HepG2 (cell line): ENCODE measurements around the gene FAM193A. TPM values are rescaled to one million over a fixed set of nuclear protein-coding genes. Genes with fewer than 3 reads are reported as not detected.

Experiments used
- ATAC-seq: fragments of 200-7000 bp; cut with Tn5 transposase; 3 replicates; pipeline ENCODE4 v1.9.1; 2020; ENCODE audit warnings: mild to moderate bottlenecking, moderate library complexity
- BruUV-seq: library from RNA; stranded (reverse); fragments of 400-500 nt; replicated peaks from 2 replicates; lab custom pipeline; 2021; lab: Mats Ljungman, UMichigan
- CTCF ChIA-PET: fragments of 300-600 bp; formaldehyde crosslinking; extraction: SDS; loops from one replicate; lab custom pipeline; 2021; ENCODE audit warnings: low total read pairs, inconsistent platforms, low intra/inter-chr PET ratio; lab: Yijun Ruan, JAX
- POLR2A ChIA-PET: fragments of 350-600 bp; sonication (Branson Sonifier 250); formaldehyde crosslinking; loops from one replicate; lab custom pipeline; 2020; ENCODE audit warnings: antibody characterized with exemption, inconsistent platforms; lab: Yijun Ruan, JAX
- DNase-seq: peaks from one replicate; pipeline ENCODE4 v3.0.0-alpha.2; 2015; ENCODE audit warnings: low spot score
- FAIRE-seq: peaks from 3 replicates; lab custom pipeline; 2011; peaks lifted over from hg19 to GRCh38; lab: Jason Lieb, UNC
- H2AFZ ChIP-seq: one replicate; pipeline ENCODE4 v1.6.1; 2011; ENCODE audit warnings: low read length, inconsistent platforms
- H3K27ac ChIP-seq: fragments of 300-600 bp; 3 replicates; pipeline ENCODE4 v1.8.0; 2011; ENCODE audit warnings: mixed run types, mild to moderate bottlenecking, mixed read lengths, low read length, inconsistent platforms; ENCODE audit not compliant: insufficient read depth; ENCODE audit errors: extremely low read length
- H3K27me3 ChIP-seq, 2 experiments: fragments of 200-600 bp in 1 of 2; 2 replicates in 1 of 2; 3 replicates in 1 of 2; pipeline versions ENCODE4 v1.6.0 to v1.8.0; 2011; ENCODE audit warnings: low read length in 2 of 2, mild to moderate bottlenecking in 2 of 2, moderate library complexity in 2 of 2, inconsistent platforms in 1 of 2; ENCODE audit not compliant: insufficient read depth in 2 of 2, control insufficient read depth in 1 of 2
- H3K36me3 ChIP-seq, 2 experiments: fragments of 200-600 bp in 1 of 2; replicated peaks in 1 of 2; 2 replicates in 1 of 2; 3 replicates in 1 of 2; pipeline versions ENCODE4 v1.5.1 to v1.8.0; 2011; ENCODE audit warnings: low read length in 2 of 2, inconsistent platforms in 1 of 2; ENCODE audit not compliant: insufficient read depth in 2 of 2, control insufficient read depth in 1 of 2
- H3K4me1 ChIP-seq: 2 replicates; pipeline ENCODE4 v1.5.1; 2012; ENCODE audit warnings: low read length, inconsistent platforms; ENCODE audit not compliant: insufficient read depth
- H3K4me2 ChIP-seq: 2 replicates; pipeline ENCODE4 v1.6.0; 2011; ENCODE audit warnings: low read depth, low read length, inconsistent platforms
- H3K4me3 ChIP-seq, 3 experiments: fragments of 200-600 bp in 1 of 3; sonication (generic), shearing (Covaris generic) in 1 of 3; replicated peaks in 1 of 3; 2 replicates each; pipeline ENCODE4 v1.5.1; 2011 to 2016; ENCODE audit warnings: low read length in 3 of 3, inconsistent platforms in 2 of 3, low read depth in 2 of 3, mild to moderate bottlenecking in 2 of 3, control low read depth in 1 of 3, mixed read lengths in 1 of 3; ENCODE audit not compliant: insufficient read depth in 1 of 3
- H3K79me2 ChIP-seq: one replicate; pipeline ENCODE4 v1.6.1; 2011; ENCODE audit warnings: low read length, inconsistent platforms; ENCODE audit not compliant: insufficient read depth
- H3K9ac ChIP-seq: 2 replicates; pipeline ENCODE4 v1.6.0; 2011; ENCODE audit warnings: mild to moderate bottlenecking, low read depth, low read length, inconsistent platforms; ENCODE audit not compliant: insufficient read depth
- H3K9me3 ChIP-seq: 2 replicates; pipeline ENCODE4 v1.5.1; 2012; ENCODE audit warnings: mild to moderate bottlenecking, low read length
- H4K20me1 ChIP-seq: 2 replicates; pipeline ENCODE4 v1.6.0; 2011; ENCODE audit warnings: inconsistent platforms, mild to moderate bottlenecking, low read length, moderate library complexity; ENCODE audit not compliant: insufficient read depth
- ASH2L ChIP-seq: fragments of 300-600, 200-600 bp; sonication (generic); IDR thresholded peaks from 2 replicates; pipeline ENCODE4 v1.7.0; 2017; ENCODE audit warnings: low read depth, mild to moderate bottlenecking, moderate library complexity, mixed read lengths, low read length; ENCODE audit not compliant: insufficient read length
- CBX5 ChIP-seq: sonication (generic); formaldehyde crosslinking; IDR thresholded peaks from 2 replicates; pipeline ENCODE4 v1.4.0; 2020; ENCODE audit warnings: missing genetic modification reagents, borderline replicate concordance
- CEBPB ChIP-seq: IDR thresholded peaks from 2 replicates; pipeline ENCODE4 v1.6.1; 2011; ENCODE audit warnings: low read depth, low read length, improper control_type of control experiment, borderline replicate concordance
- CREB1 ChIP-seq, 2 experiments: fragments of 450-650 bp in 1 of 2; IDR thresholded peaks; 2 replicates each; pipeline ENCODE4 v1.6.1; 2016 to 2017; ENCODE audit warnings: control low read depth in 1 of 2, mild to moderate bottlenecking in 1 of 2, missing compliant biosample characterization in 1 of 2, missing genetic modification characterization in 1 of 2
- ESRRA ChIP-seq: sonication (generic); formaldehyde crosslinking; IDR thresholded peaks from 2 replicates; pipeline ENCODE4 v1.5.1; 2020; ENCODE audit warnings: mild to moderate bottlenecking, low read depth, missing genetic modification reagents
- GFI1 ChIP-seq: sonication (generic); formaldehyde crosslinking; IDR thresholded peaks from 2 replicates; pipeline ENCODE4 v1.5.0; 2020; ENCODE audit warnings: missing genetic modification reagents, mild to moderate bottlenecking, borderline replicate concordance
- JUNB ChIP-seq: sonication (generic); formaldehyde crosslinking; IDR thresholded peaks from 2 replicates; pipeline ENCODE4 v1.8.0; 2022; ENCODE audit warnings: missing genetic modification reagents, mild to moderate bottlenecking, borderline replicate concordance
- KLF15 ChIP-seq: sonication (generic); formaldehyde crosslinking; IDR thresholded peaks from 2 replicates; pipeline ENCODE4 v1.8.1; 2023; ENCODE audit warnings: borderline replicate concordance, mild to moderate bottlenecking, inconsistent platforms, missing genetic modification reagents, mixed read lengths
- NR0B2 ChIP-seq: sonication (generic); formaldehyde crosslinking; IDR thresholded peaks from 2 replicates; pipeline ENCODE4 v1.4.0; 2020; ENCODE audit warnings: mild to moderate bottlenecking, missing genetic modification reagents
- PHB2 ChIP-seq: fragments of 450-650 bp; IDR thresholded peaks from 2 replicates; pipeline ENCODE4 v1.6.1; 2018; ENCODE audit not compliant: partially characterized antibody
- POLR2AphosphoS2 ChIP-seq: IDR thresholded peaks from 2 replicates; pipeline ENCODE4 v1.6.1; 2011; ENCODE audit warnings: low read depth, low read length, improper control_type of control experiment
- SCMH1 ChIP-seq: sonication (generic); formaldehyde crosslinking; IDR thresholded peaks from 2 replicates; pipeline ENCODE4 v1.9.0; 2021; ENCODE audit warnings: missing genetic modification reagents, mild to moderate bottlenecking, borderline replicate concordance
- SNRNP70 ChIP-seq: fragments of 200-400 bp; formaldehyde crosslinking; IDR thresholded peaks from 2 replicates; pipeline ENCODE4 v1.6.1; 2017; ENCODE audit warnings: mild to moderate bottlenecking, low read depth, low read length, moderate library complexity
- ZMYM2 ChIP-seq: sonication (generic); formaldehyde crosslinking; IDR thresholded peaks from 2 replicates; pipeline ENCODE4 v1.8.0; 2022; ENCODE audit warnings: mild to moderate bottlenecking, missing genetic modification reagents
- ZNF101 ChIP-seq: sonication (generic); formaldehyde crosslinking; IDR thresholded peaks from 2 replicates; pipeline ENCODE4 v1.4.0; 2020; ENCODE audit warnings: mild to moderate bottlenecking, low read depth, missing genetic modification reagents, borderline replicate concordance
- ZNF207 ChIP-seq: fragments of 450-650 bp; IDR thresholded peaks from 2 replicates; pipeline ENCODE4 v1.6.1; 2016; ENCODE audit warnings: antibody characterized with exemption, borderline replicate concordance
- ZNF570 ChIP-seq: sonication (generic); formaldehyde crosslinking; IDR thresholded peaks from 2 replicates; pipeline ENCODE4 v1.4.0; 2020; ENCODE audit warnings: mild to moderate bottlenecking, missing genetic modification reagents, borderline replicate concordance
- WGBS: methylation state at CpG from one replicate; pipeline ENCODE4 v1.1.6; 2017; ENCODE audit warnings: low lambda C conversion rate; 5-methylcytosine and 5-hydroxymethylcytosine counted together
- in situ Hi-C: cut with HindIII; loops from 2 replicates; pipeline ENCODE4 v1.10.0; 2017; ENCODE audit warnings: low pct_unique_long_range_greater_than_20kb; ENCODE audit not compliant: extremely low pct_ligation_motif_present
- intact Hi-C: fragments of 100-400 bp; cut with micrococcal nuclease; formaldehyde crosslinking; loops from one replicate; pipeline ENCODE4 v1.10.0; 2022; ENCODE audit not compliant: unreplicated experiment
- polyA plus RNA-seq, 8 experiments: library from polyadenylated mRNA; depleted of rRNA in 3 of 8; stranded (reverse) in 7 of 8; unstranded in 1 of 8; fragments of >200 nt; fragmentation: Illumina TruSeq in 4 of 8; extraction: Trizol in 4 of 8; gene quantifications; 2 replicates each; pipeline versions ENCODE4 v1.2.1 to v1.2.3, GENCODE V29; 2011 to 2016; ENCODE audit warnings: low read depth in 4 of 8, missing spikeins in 1 of 8, mixed read lengths in 1 of 8; ENCODE audit not compliant: insufficient read depth in 1 of 8
- total RNA-seq, 5 experiments: library from RNA; depleted of rRNA; stranded (reverse); fragments of >200 nt; fragmentation: Illumina TruSeq; extraction: Trizol; gene quantifications; 2 replicates each; pipeline ENCODE4 v1.2.3, GENCODE V29; 2016; ENCODE audit warnings: low read depth in 1 of 5
- TF ChIP-seq, protein P1 (sequence below): sonication (generic); formaldehyde crosslinking; IDR thresholded peaks from 2 replicates; pipeline ENCODE4 v1.5.1; 2020; ENCODE audit warnings: missing genetic modification reagents, mild to moderate bottlenecking, borderline replicate concordance
- TF ChIP-seq, protein P2 (sequence below): sonication (generic); formaldehyde crosslinking; IDR thresholded peaks from 2 replicates; pipeline ENCODE4 v1.4.0; 2020; ENCODE audit warnings: missing genetic modification reagents, borderline replicate concordance

FAM193A gene
- total and polyA plus RNA-seq, 2 of the 13 experiments (the other 11 are each of a cell fraction or from before 2014, with no cell fraction given), result 5.7 to 8.7 TPM

GRCh38 chr4:2534904-2535375, 1.5 kb upstream of the FAM193A start:
- Histone ChIP-seq H3K9me3 (no peaks in the 10 kb centered on the region), H3K36me3 (no peaks in the 10 kb centered on the region), H3K4me3 (peak overlapping the region; percentile 74 to 89 (median 86)), H2AFZ (no peak overlapping the region), H3K9ac (peak overlapping the region; percentile 92), H3K4me2 (peak overlapping the region; percentile 96), H3K27ac (peak overlapping the region; percentile 86), H4K20me1 (peaks cover 22% of the 10 kb centered on the region), H3K4me1 (peaks cover 19% of the 10 kb centered on the region), H3K27me3 (no peaks in the 10 kb centered on the region; a peak in 2 of 5 replicates), H3K79me2 (peaks cover 30% of the 10 kb centered on the region)
- ChIA-PET CTCF (no interaction called here), POLR2A (interaction anchor here (0.7 to 2.5 kb wide), 2 partner anchors 8 to 66 kb away, joined by 4 to 25 read pairs; partner anchors contain the start of gene RNF4)
- DNase-seq (peak; percentile 47), FAIRE-seq (no peak), ATAC-seq (peak; percentile 4)
- in situ Hi-C loops, result no loop called here
- intact Hi-C loops, result no loop called here
- no TSS peak for BruUV-seq
- 3% methylated on average over 3 of the region's 5 CpGs for WGBS
- TF ChIP-seq ZNF101 (CRISPR knock-in tag) (no peak), CREB1 (IDR thresholded peaks at IDR 0.05) (peak; percentile 76), CREB1 (CRISPR knock-in tag; IDR thresholded peaks at IDR 0.05) (no peak), KLF15 (CRISPR knock-in tag) (no peak), PHB2 (no peak), GFI1 (CRISPR knock-in tag) (no peak), CBX5 (CRISPR knock-in tag) (no peak), CEBPB (0 out of 2 replicates have a peak, but pooled peaks have one; percentile 2), NR0B2 (0 out of 2 replicates have a peak, but pooled peaks have one; percentile 26), JUNB (CRISPR knock-in tag) (no peak), ASH2L (peak; percentile 36), ZMYM2 (CRISPR knock-in tag) (0 out of 2 replicates have a peak, but pooled peaks have one; percentile 15), ZNF207 (no peak), POLR2AphosphoS2 (no peak), SNRNP70 (no peak), ESRRA (CRISPR knock-in tag) (no peak), ZNF570 (CRISPR knock-in tag) (no peak), SCMH1 (CRISPR knock-in tag) (no peak)
- TF ChIP-seq, protein P1, sequence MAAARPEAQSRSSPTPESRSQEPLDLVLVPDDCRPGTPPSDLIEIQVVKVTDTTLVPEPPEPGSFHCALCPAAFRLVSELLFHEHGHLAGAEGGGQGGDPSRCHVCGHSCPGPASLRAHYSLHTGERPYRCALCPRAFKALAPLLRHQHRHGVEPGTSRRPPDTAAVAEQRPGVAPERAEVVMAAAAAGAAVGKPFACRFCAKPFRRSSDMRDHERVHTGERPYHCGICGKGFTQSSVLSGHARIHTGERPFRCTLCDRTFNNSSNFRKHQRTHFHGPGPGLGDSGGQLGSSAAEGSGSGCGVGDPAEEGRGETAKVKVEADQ (CRISPR knock-in tag), result no peak
- TF ChIP-seq, protein P2, sequence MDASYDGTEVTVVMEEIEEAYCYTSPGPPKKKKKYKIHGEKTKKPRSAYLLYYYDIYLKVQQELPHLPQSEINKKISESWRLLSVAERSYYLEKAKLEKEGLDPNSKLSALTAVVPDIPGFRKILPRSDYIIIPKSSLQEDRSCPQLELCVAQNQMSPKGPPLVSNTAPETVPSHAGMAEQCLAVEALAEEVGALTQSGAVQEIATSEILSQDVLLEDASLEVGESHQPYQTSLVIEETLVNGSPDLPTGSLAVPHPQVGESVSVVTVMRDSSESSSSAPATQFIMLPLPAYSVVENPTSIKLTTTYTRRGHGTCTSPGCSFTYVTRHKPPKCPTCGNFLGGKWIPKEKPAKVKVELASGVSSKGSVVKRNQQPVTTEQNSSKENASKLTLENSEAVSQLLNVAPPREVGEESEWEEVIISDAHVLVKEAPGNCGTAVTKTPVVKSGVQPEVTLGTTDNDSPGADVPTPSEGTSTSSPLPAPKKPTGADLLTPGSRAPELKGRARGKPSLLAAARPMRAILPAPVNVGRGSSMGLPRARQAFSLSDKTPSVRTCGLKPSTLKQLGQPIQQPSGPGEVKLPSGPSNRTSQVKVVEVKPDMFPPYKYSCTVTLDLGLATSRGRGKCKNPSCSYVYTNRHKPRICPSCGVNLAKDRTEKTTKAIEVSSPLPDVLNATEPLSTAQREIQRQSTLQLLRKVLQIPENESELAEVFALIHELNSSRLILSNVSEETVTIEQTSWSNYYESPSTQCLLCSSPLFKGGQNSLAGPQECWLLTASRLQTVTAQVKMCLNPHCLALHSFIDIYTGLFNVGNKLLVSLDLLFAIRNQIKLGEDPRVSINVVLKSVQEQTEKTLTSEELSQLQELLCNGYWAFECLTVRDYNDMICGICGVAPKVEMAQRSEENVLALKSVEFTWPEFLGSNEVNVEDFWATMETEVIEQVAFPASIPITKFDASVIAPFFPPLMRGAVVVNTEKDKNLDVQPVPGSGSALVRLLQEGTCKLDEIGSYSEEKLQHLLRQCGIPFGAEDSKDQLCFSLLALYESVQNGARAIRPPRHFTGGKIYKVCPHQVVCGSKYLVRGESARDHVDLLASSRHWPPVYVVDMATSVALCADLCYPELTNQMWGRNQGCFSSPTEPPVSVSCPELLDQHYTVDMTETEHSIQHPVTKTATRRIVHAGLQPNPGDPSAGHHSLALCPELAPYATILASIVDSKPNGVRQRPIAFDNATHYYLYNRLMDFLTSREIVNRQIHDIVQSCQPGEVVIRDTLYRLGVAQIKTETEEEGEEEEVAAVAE (CRISPR knock-in tag), result 0 out of 2 replicates have a peak, but pooled peaks have one; percentile 56
